Neural crest cell (in vitro differentiated cells): Measurements from ENCODE around the gene ACY1. TPM values are rescaled to one million over a fixed set of nuclear protein-coding genes. Genes with fewer than 3 reads are reported as not detected.

Experiments
- DNase-seq: peaks from one replicate; pipeline ENCODE4 v3.0.0; 2021; ENCODE audit warnings: low read depth, mixed read lengths, low spot score
- H3K27ac Mint-ChIP-seq: one replicate; pipeline ENCODE4 v1.8.0; 2021; ENCODE audit warnings: mild to moderate bottlenecking, mixed read lengths; ENCODE audit not compliant: unreplicated experiment
- H3K27me3 Mint-ChIP-seq: 2 replicates; pipeline ENCODE4 v1.8.0; 2021; ENCODE audit warnings: low read depth, mild to moderate bottlenecking, mixed read lengths
- H3K36me3 Mint-ChIP-seq: 2 replicates; pipeline ENCODE4 v1.8.0; 2021; ENCODE audit warnings: low read depth, mild to moderate bottlenecking, mixed read lengths
- H3K4me1 Mint-ChIP-seq: 2 replicates; pipeline ENCODE4 v1.8.0; 2021; ENCODE audit warnings: mixed read lengths
- H3K4me3 Mint-ChIP-seq: one replicate; pipeline ENCODE4 v1.8.0; 2021; ENCODE audit warnings: mild to moderate bottlenecking, mixed read lengths
- H3K9me3 Mint-ChIP-seq: 2 replicates; pipeline ENCODE4 v1.8.0; 2021; ENCODE audit warnings: mixed read lengths
- CTCF ChIP-seq: fragments of 200-600 bp; sonication (generic); conservative IDR thresholded peaks from 2 replicates; pipeline ENCODE4 v1.5.0; 2021; ENCODE audit warnings: antibody characterized with exemption, mild to moderate bottlenecking
- total RNA-seq: library from RNA; stranded (reverse); gene quantifications from 2 replicates; pipeline ENCODE4 v1.2.1, GENCODE V29; 2021

Gene ACY1
- total RNA-seq, 1 donor from 2014 or later: 32.5 TPM

GRCh38 chr3:51967384-51968169 lies 15.8 kb upstream of the ACY1 start, which contains the start of gene PCBP4:
Gene PCBP4, minus strand, starts transcription at chr3:51967454. Its CDS starts 6,214 bp downstream, at chr3:51961240.
- no peak for TF ChIP-seq CTCF
- DNase-seq: peak; percentile 62
- Mint-ChIP-seq H3K36me3 (no peaks in the 10 kb centered on the region), H3K27ac (peak within 1 kb of the TSS; percentile 98), H3K9me3 (no peaks in the 10 kb centered on the region), H3K27me3 (no peaks in the 10 kb centered on the region), H3K4me3 (peak within 1 kb of the TSS; percentile 95), H3K4me1 (peaks cover 51% of the 10 kb centered on the region)

- H3K27me3 Mint-ChIP-seq: no peaks in the 10 kb centered on the region
- peak overlapping the region; percentile 98 for H3K27ac Mint-ChIP-seq
- peaks cover 47% of the 10 kb centered on the region for H3K4me1 Mint-ChIP-seq
Observed at GRCh38 chr3:51968170-51968775, 15.1 kb upstream of the ACY1 start.

GRCh38 chr3:51968883-51969678 lies 14.3 kb upstream of the ACY1 start:
- no peak for TF ChIP-seq CTCF
- no peak for DNase-seq
- H3K4me1 Mint-ChIP-seq: peaks cover 48% of the 10 kb centered on the region
- H3K9me3 Mint-ChIP-seq: no peaks in the 10 kb centered on the region
- H3K27ac Mint-ChIP-seq: peak overlapping the region; percentile 98
- peak overlapping the region; percentile 93 for H3K4me3 Mint-ChIP-seq
- no peaks in the 10 kb centered on the region for H3K36me3 Mint-ChIP-seq
- H3K27me3 Mint-ChIP-seq: no peaks in the 10 kb centered on the region

More at GRCh38 chr3:51968170-51968775, 15.1 kb upstream of the ACY1 start:
- H3K4me3 Mint-ChIP-seq: peak overlapping the region; percentile 93
- TF ChIP-seq CTCF: no peak
- DNase-seq: peak; percentile 57
- no peaks in the 10 kb centered on the region for H3K9me3 Mint-ChIP-seq
- H3K36me3 Mint-ChIP-seq: no peaks in the 10 kb centered on the region

- no peaks in the 10 kb centered on the region for H3K9me3 Mint-ChIP-seq
- no peaks in the 10 kb centered on the region for H3K27me3 Mint-ChIP-seq
- TF ChIP-seq CTCF: no peak
- H3K36me3 Mint-ChIP-seq: no peaks in the 10 kb centered on the region
- no peak overlapping the region for H3K4me3 Mint-ChIP-seq
- H3K4me1 Mint-ChIP-seq: peaks cover 46% of the 10 kb centered on the region
- no peak overlapping the region for H3K27ac Mint-ChIP-seq
- DNase-seq: no peak
Observed at GRCh38 chr3:51969841-51970240, 13.5 kb upstream of the ACY1 start.

GRCh38 chr3:51970606-51971300 lies 12.6 kb upstream of the ACY1 start:
- H3K36me3 Mint-ChIP-seq: no peaks in the 10 kb centered on the region
- no peak for TF ChIP-seq CTCF
- no peaks in the 10 kb centered on the region for H3K27me3 Mint-ChIP-seq
- H3K4me1 Mint-ChIP-seq: peaks cover 45% of the 10 kb centered on the region
- no peaks in the 10 kb centered on the region for H3K9me3 Mint-ChIP-seq
- no peak for DNase-seq
- H3K27ac Mint-ChIP-seq: no peak overlapping the region
- peak overlapping the region; percentile 72 for H3K4me3 Mint-ChIP-seq
